H9 (cell line): ENCODE measurements around the gene ZBTB43. TPM values are rescaled to one million over a fixed set of nuclear protein-coding genes. Genes with fewer than 3 reads are reported as not detected.

Experiments
- DNase-seq: peaks from one replicate; pipeline ENCODE4 v3.0.0-alpha.2; 2017
- H2AFZ ChIP-seq: one replicate; pipeline ENCODE4 v1.6.1; 2013; ENCODE audit warnings: mild to moderate bottlenecking, low read length, control low read depth, moderate library complexity
- H2AK5ac ChIP-seq: 2 replicates; pipeline ENCODE4 v1.6.1; 2013; ENCODE audit warnings: low read length, control low read depth, mixed read lengths; ENCODE audit not compliant: insufficient read length
- H2BK120ac ChIP-seq: one replicate; pipeline ENCODE4 v1.6.1; 2013; ENCODE audit warnings: low read depth, mild to moderate bottlenecking, low read length, control low read depth, inconsistent platforms; ENCODE audit not compliant: poor library complexity, severe bottlenecking
- H2BK12ac ChIP-seq: 2 replicates; pipeline ENCODE4 v1.6.1; 2013; ENCODE audit warnings: low read length, control low read depth, mixed read lengths, low read depth; ENCODE audit not compliant: insufficient read length
- H2BK15ac ChIP-seq: 2 replicates; pipeline ENCODE4 v1.6.1; 2013; ENCODE audit warnings: low read depth, low read length, control low read depth
- H2BK20ac ChIP-seq: one replicate; pipeline ENCODE4 v1.6.1; 2013; ENCODE audit warnings: low read depth, mild to moderate bottlenecking, low read length, control low read depth, inconsistent platforms; ENCODE audit not compliant: poor library complexity, severe bottlenecking
- H2BK5ac ChIP-seq: 2 replicates; pipeline ENCODE4 v1.6.1; 2013; ENCODE audit warnings: low read length, control low read depth, mixed read lengths; ENCODE audit not compliant: insufficient read length
- H3K14ac ChIP-seq: 2 replicates; pipeline ENCODE4 v1.6.1; 2013; ENCODE audit warnings: low read length, control low read depth; ENCODE audit not compliant: insufficient read depth
- H3K18ac ChIP-seq: 2 replicates; pipeline ENCODE4 v1.6.1; 2013; ENCODE audit warnings: low read depth, mild to moderate bottlenecking, mixed read lengths, low read length, control low read depth; ENCODE audit not compliant: insufficient read length
- H3K23ac ChIP-seq: 2 replicates; pipeline ENCODE4 v1.6.1; 2013; ENCODE audit warnings: low read length, control low read depth, mixed read lengths, low read depth; ENCODE audit not compliant: insufficient read length
- H3K23me2 ChIP-seq: 2 replicates; pipeline ENCODE4 v1.6.1; 2013; ENCODE audit warnings: low read depth, mild to moderate bottlenecking, mixed read lengths, low read length, control low read depth; ENCODE audit not compliant: insufficient read length, poor library complexity, severe bottlenecking
- H3K27ac ChIP-seq: 2 replicates; pipeline ENCODE4 v1.5.1; 2013; ENCODE audit warnings: low read length, control low read depth, mixed read lengths, low read depth; ENCODE audit not compliant: insufficient read length
- H3K27me3 ChIP-seq: 2 replicates; pipeline ENCODE4 v1.6.1; 2013; ENCODE audit warnings: low read length, control low read depth, inconsistent platforms; ENCODE audit not compliant: insufficient read depth
- H3K4ac ChIP-seq: 2 replicates; pipeline ENCODE4 v1.6.1; 2013; ENCODE audit warnings: low read depth, mild to moderate bottlenecking, control low read depth, inconsistent platforms, low read length, moderate library complexity
- H3K4me1 ChIP-seq: 2 replicates; pipeline ENCODE4 v1.6.1; 2013; ENCODE audit warnings: low read length, control low read depth, inconsistent platforms; ENCODE audit not compliant: insufficient read depth
- H3K4me2 ChIP-seq: 2 replicates; pipeline ENCODE4 v1.6.1; 2013; ENCODE audit warnings: low read length, control low read depth, mixed read lengths; ENCODE audit not compliant: insufficient read length, insufficient read depth
- H3K56ac ChIP-seq: 2 replicates; pipeline ENCODE4 v1.6.1; 2013; ENCODE audit warnings: low read depth, mild to moderate bottlenecking, mixed read lengths, low read length, control low read depth; ENCODE audit not compliant: insufficient read length
- H3K79me1 ChIP-seq: 2 replicates; pipeline ENCODE4 v1.6.1; 2013; ENCODE audit warnings: low read depth, mild to moderate bottlenecking, moderate library complexity, low read length, control low read depth, inconsistent platforms; ENCODE audit not compliant: insufficient read depth, poor library complexity, severe bottlenecking
- H3K79me2 ChIP-seq: 2 replicates; pipeline ENCODE4 v1.6.1; 2013; ENCODE audit warnings: low read length, control low read depth, inconsistent platforms; ENCODE audit not compliant: insufficient read depth
- H3K9ac ChIP-seq: 2 replicates; pipeline ENCODE4 v1.6.1; 2013; ENCODE audit warnings: low read length, control low read depth, mixed read lengths; ENCODE audit not compliant: insufficient read length; ENCODE audit errors: extremely low read depth
- H3K9me3 ChIP-seq: one replicate; pipeline ENCODE4 v1.6.1; 2013; ENCODE audit warnings: low read depth, low read length, inconsistent platforms; ENCODE audit not compliant: control insufficient read depth
- H3T11ph ChIP-seq: one replicate; pipeline ENCODE4 v1.6.1; 2013; ENCODE audit warnings: mild to moderate bottlenecking, low read length, control low read depth, inconsistent platforms
- H4K20me1 ChIP-seq: one replicate; pipeline ENCODE4 v1.6.1; 2013; ENCODE audit not compliant: control insufficient read depth, insufficient read length, insufficient read depth
- H4K5ac ChIP-seq: 2 replicates; pipeline ENCODE4 v1.6.1; 2013; ENCODE audit warnings: low read depth, mild to moderate bottlenecking, mixed read lengths, low read length, control low read depth; ENCODE audit not compliant: insufficient read length
- H4K8ac ChIP-seq: replicated peaks from 2 replicates; pipeline ENCODE4 v1.6.1; 2013; ENCODE audit warnings: low read length, control low read depth, mixed read lengths, low read depth; ENCODE audit not compliant: insufficient read length
- H4K91ac ChIP-seq: 2 replicates; pipeline ENCODE4 v1.6.1; 2013; ENCODE audit warnings: low read depth, mild to moderate bottlenecking, moderate library complexity, mixed read lengths, low read length, control low read depth; ENCODE audit not compliant: insufficient read length
- H3K27ac Mint-ChIP-seq, 3 experiments: 2 replicates in 2 of 3; 3 replicates in 1 of 3; pipeline ENCODE4 v1.8.0; 2020 to 2021; ENCODE audit warnings: mixed read lengths in 3 of 3, mild to moderate bottlenecking in 1 of 3, moderate library complexity in 1 of 3
- H3K27me3 Mint-ChIP-seq: 2 replicates; pipeline ENCODE4 v1.8.0; 2021; ENCODE audit warnings: low read depth, mild to moderate bottlenecking, moderate library complexity, mixed read lengths
- H3K36me3 Mint-ChIP-seq, 3 experiments: 2 replicates in 2 of 3; 3 replicates in 1 of 3; pipeline ENCODE4 v1.8.0; 2020 to 2021; ENCODE audit warnings: low read depth in 3 of 3, mixed read lengths in 3 of 3; ENCODE audit not compliant: insufficient read depth in 1 of 3
- H3K4me1 Mint-ChIP-seq, 2 experiments: 2 replicates each; pipeline ENCODE4 v1.8.0; 2020; ENCODE audit warnings: mixed read lengths in 2 of 2
- H3K4me3 Mint-ChIP-seq, 2 experiments: 2 replicates in 1 of 2; 3 replicates in 1 of 2; pipeline ENCODE4 v1.8.0; 2020 to 2021; ENCODE audit warnings: mild to moderate bottlenecking in 2 of 2, mixed read lengths in 2 of 2, moderate library complexity in 1 of 2
- H3K9me3 Mint-ChIP-seq, 2 experiments: 2 replicates in 1 of 2; 3 replicates in 1 of 2; pipeline ENCODE4 v1.8.0; 2020; ENCODE audit warnings: mild to moderate bottlenecking in 2 of 2, mixed read lengths in 2 of 2, moderate library complexity in 1 of 2
- CTCF ChIP-seq: fragments of 200-600 bp; sonication (generic); conservative IDR thresholded peaks from 3 replicates; pipeline ENCODE4 v1.8.0; 2021; ENCODE audit warnings: antibody characterized with exemption, mild to moderate bottlenecking
- WGBS: extraction: QIAGEN DNeasy Blood & Tissue Kit; methylation state at CpG from one replicate; pipeline ENCODE4 v1.1.7; 2013; ENCODE audit warnings: missing lambda C conversion rate, low lambda C conversion rate, mixed read lengths; ENCODE audit not compliant: insufficient read length; ENCODE audit errors: extremely low coverage; 5-methylcytosine and 5-hydroxymethylcytosine counted together
- total RNA-seq: library from RNA; stranded (reverse); gene quantifications from 2 replicates; pipeline ENCODE4 v1.2.1, GENCODE V29; 2021

The ZBTB43 gene
- total RNA-seq, 1 experiment from 2014 or later: 15.7 TPM

GRCh38 chr9:126879288-126879687 is 74.4 kb downstream of the ZBTB43 start:
- no peak overlapping the region for H2BK120ac ChIP-seq
- no peak overlapping the region for H2AFZ ChIP-seq
- no peak overlapping the region for H3T11ph ChIP-seq
- Mint-ChIP-seq H3K27ac (no peak overlapping the region), H3K4me1 (peaks cover 0 to 6% of the 10 kb centered on the region in 2 experiments; a peak in 2 of 4 replicates), H3K36me3 (peaks cover 19 to 23% (median 22%) of the 10 kb centered on the region in 3 experiments), H3K27me3 (no peaks in the 10 kb centered on the region; the same call in 1 of the 2 replicates), H3K9me3 (peaks cover 9% of the 10 kb centered on the region in 2 experiments), H3K4me3 (no peak overlapping the region)
- H3K9ac ChIP-seq: no peak overlapping the region
- no peak overlapping the region for H2BK20ac ChIP-seq
- WGBS: no CpG with 5 or more reads among the region's 9 CpGs
- H2BK12ac ChIP-seq: no peak overlapping the region
- peaks cover 2% of the 10 kb centered on the region for H3K79me1 ChIP-seq
- no peaks in the 10 kb centered on the region for H3K23me2 ChIP-seq
- no peaks in the 10 kb centered on the region for H3K9me3 ChIP-seq
- H3K56ac ChIP-seq: no peak overlapping the region
- no peak overlapping the region for H4K5ac ChIP-seq
- H3K79me2 ChIP-seq: no peaks in the 10 kb centered on the region
- H2BK5ac ChIP-seq: no peak overlapping the region
- H2AK5ac ChIP-seq: no peak overlapping the region
- no peak overlapping the region for H3K4ac ChIP-seq
- H4K20me1 ChIP-seq: no peaks in the 10 kb centered on the region
- H4K8ac ChIP-seq: no peak overlapping the region
- no peak overlapping the region for H3K14ac ChIP-seq
- DNase-seq: no peak
- H3K27me3 ChIP-seq: no peaks in the 10 kb centered on the region
- H4K91ac ChIP-seq: no peak overlapping the region
- no peak overlapping the region for H3K4me2 ChIP-seq
- no peak overlapping the region for H3K18ac ChIP-seq
- H3K23ac ChIP-seq: no peak overlapping the region
- H2BK15ac ChIP-seq: no peak overlapping the region
- H3K4me1 ChIP-seq: no peaks in the 10 kb centered on the region
- no peak for TF ChIP-seq CTCF
- no peak overlapping the region for H3K27ac ChIP-seq
